Activated naive CD8-positive, alpha-beta T cell treated with anti-CD3 and anti-CD28 coated beads, Interleukin-2, amount 10 ng/mL, durations not matched to agents 7 days and 5 days (primary cell): Measurements from ENCODE around the gene CCDC27. TPM values are rescaled to one million over a fixed set of nuclear protein-coding genes. Genes with fewer than 3 reads are reported as not detected.

Experiments
- ATAC-seq: fragments of 150-1000 bp; cut with Tn5 transposase; one replicate; pipeline ENCODE4 v1.10.0; 2021; ENCODE audit warnings: low read depth, moderate library complexity
- POLR2A ChIA-PET: fragments of 350-600 bp; sonication (Branson Sonifier 250); formaldehyde crosslinking; loops from one replicate; lab custom pipeline; 2021; ENCODE audit warnings: antibody characterized with exemption; lab: Charles Lee
- DNase-seq: peaks from one replicate; pipeline ENCODE4 v3.0.0; 2021
- H3K27ac Mint-ChIP-seq: one replicate; pipeline ENCODE4 v1.8.0; 2022; ENCODE audit warnings: mild to moderate bottlenecking, mixed read lengths
- H3K27me3 Mint-ChIP-seq: one replicate; pipeline ENCODE4 v1.8.0; 2022; ENCODE audit warnings: mild to moderate bottlenecking, moderate library complexity, mixed read lengths
- H3K36me3 Mint-ChIP-seq: one replicate; pipeline ENCODE4 v1.8.0; 2021; ENCODE audit warnings: mild to moderate bottlenecking, mixed read lengths
- H3K4me1 Mint-ChIP-seq: one replicate; pipeline ENCODE4 v1.8.0; 2021; ENCODE audit warnings: mixed read lengths
- H3K4me3 Mint-ChIP-seq: one replicate; pipeline ENCODE4 v1.8.0; 2022; ENCODE audit warnings: mild to moderate bottlenecking, moderate library complexity, mixed read lengths
- H3K9me3 Mint-ChIP-seq: one replicate; pipeline ENCODE4 v1.8.0; 2021; ENCODE audit warnings: mixed read lengths
- total RNA-seq, 2 experiments: library from RNA; stranded (reverse); gene quantifications; one replicate each; pipeline ENCODE4 v1.2.3, GENCODE V29; 2021

The CCDC27 gene
- total RNA-seq, 2 experiments from 2014 or later: not detected

GRCh38 chr1:3762873-3763228 lies 10.6 kb downstream of the CCDC27 start:
- H3K27me3 Mint-ChIP-seq: peaks cover 8% of the 10 kb centered on the region
- POLR2A ChIA-PET: no interaction called here
- no peaks in the 10 kb centered on the region for H3K9me3 Mint-ChIP-seq
- no peak overlapping the region for H3K27ac Mint-ChIP-seq
- DNase-seq: no peak
- H3K4me1 Mint-ChIP-seq: no peaks in the 10 kb centered on the region
- no peak overlapping the region for H3K4me3 Mint-ChIP-seq
- H3K36me3 Mint-ChIP-seq: no peaks in the 10 kb centered on the region
- no peak for ATAC-seq

GRCh38 chr1:3763351-3764125 lies 11.3 kb downstream of the CCDC27 start:
- no peak for DNase-seq
- POLR2A ChIA-PET: no interaction called here
- no peaks in the 10 kb centered on the region for H3K36me3 Mint-ChIP-seq
- H3K4me3 Mint-ChIP-seq: no peak overlapping the region
- no peak for ATAC-seq
- peaks cover 8% of the 10 kb centered on the region for H3K27me3 Mint-ChIP-seq
- no peaks in the 10 kb centered on the region for H3K9me3 Mint-ChIP-seq
- H3K4me1 Mint-ChIP-seq: no peaks in the 10 kb centered on the region
- no peak overlapping the region for H3K27ac Mint-ChIP-seq

GRCh38 chr1:3767328-3767925 lies 15.2 kb downstream of the CCDC27 start:
- POLR2A ChIA-PET: no interaction called here
- Mint-ChIP-seq H3K27me3 (peaks cover 8% of the 10 kb centered on the region), H3K9me3 (no peaks in the 10 kb centered on the region), H3K4me1 (no peaks in the 10 kb centered on the region), H3K27ac (no peak overlapping the region), H3K4me3 (no peak overlapping the region), H3K36me3 (no peaks in the 10 kb centered on the region)
- no peak for ATAC-seq
- DNase-seq: no peak

- Mint-ChIP-seq H3K4me1 (no peaks in the 10 kb centered on the region), H3K4me3 (no peak overlapping the region), H3K36me3 (no peaks in the 10 kb centered on the region), H3K27ac (no peak overlapping the region), H3K9me3 (no peaks in the 10 kb centered on the region), H3K27me3 (peaks cover 8% of the 10 kb centered on the region)
- no peak for DNase-seq
- POLR2A ChIA-PET: no interaction called here
- no peak for ATAC-seq
Observed at GRCh38 chr1:3768811-3769390, 16.7 kb downstream of the CCDC27 start.

GRCh38 chr1:3770047-3770765 lies 18.0 kb downstream of the CCDC27 start:
- POLR2A ChIA-PET: no interaction called here
- DNase-seq: no peak
- H3K9me3 Mint-ChIP-seq: no peaks in the 10 kb centered on the region
- H3K4me3 Mint-ChIP-seq: no peak overlapping the region
- no peaks in the 10 kb centered on the region for H3K36me3 Mint-ChIP-seq
- peaks cover 7% of the 10 kb centered on the region for H3K27me3 Mint-ChIP-seq
- no peak for ATAC-seq
- no peaks in the 10 kb centered on the region for H3K4me1 Mint-ChIP-seq
- no peak overlapping the region for H3K27ac Mint-ChIP-seq

GRCh38 chr1:3771108-3772026 lies 19.1 kb downstream of the CCDC27 start:
- H3K36me3 Mint-ChIP-seq: no peaks in the 10 kb centered on the region
- peak overlapping the region; percentile 60 for H3K4me3 Mint-ChIP-seq
- ATAC-seq (no peak), DNase-seq (no peak)
- H3K27ac Mint-ChIP-seq: no peak overlapping the region
- H3K9me3 Mint-ChIP-seq: no peaks in the 10 kb centered on the region
- H3K4me1 Mint-ChIP-seq: peaks cover 2% of the 10 kb centered on the region
- peaks cover 2% of the 10 kb centered on the region for H3K27me3 Mint-ChIP-seq
- POLR2A ChIA-PET: no interaction called here

GRCh38 chr1:3772027-3772714 lies 19.9 kb downstream of the CCDC27 start:
- no peaks in the 10 kb centered on the region for H3K36me3 Mint-ChIP-seq

GRCh38 chr1:3772715-3773571 lies 20.7 kb downstream of the CCDC27 start, which contains the start of gene SMIM1:
TSS of gene SMIM1 (plus strand) at chr1:3772749. CDS start at chr1:3775374, 2,625 bp downstream.
- ATAC-seq (no peak), DNase-seq (no peak)
- Mint-ChIP-seq H3K4me1 (peaks cover 2% of the 10 kb centered on the region), H3K4me3 (peak within 1 kb of the TSS; percentile 60), H3K27me3 (no peaks in the 10 kb centered on the region), H3K9me3 (no peaks in the 10 kb centered on the region), H3K27ac (no peak within 1 kb of the TSS), H3K36me3 (no peaks in the 10 kb centered on the region)
- POLR2A ChIA-PET: no interaction called here

More at GRCh38 chr1:3772027-3772714, 19.9 kb downstream of the CCDC27 start:
- POLR2A ChIA-PET: no interaction called here
- H3K4me1 Mint-ChIP-seq: peaks cover 2% of the 10 kb centered on the region
- H3K9me3 Mint-ChIP-seq: no peaks in the 10 kb centered on the region
- H3K4me3 Mint-ChIP-seq: peak overlapping the region; percentile 60
- H3K27me3 Mint-ChIP-seq: peaks cover 2% of the 10 kb centered on the region
- DNase-seq (peak; percentile 87), ATAC-seq (peak; percentile 77)
- no peak overlapping the region for H3K27ac Mint-ChIP-seq

GRCh38 chr1:3773572-3774275 lies 21.5 kb downstream of the CCDC27 start:
- Mint-ChIP-seq H3K4me1 (peaks cover 2% of the 10 kb centered on the region), H3K27me3 (no peaks in the 10 kb centered on the region), H3K4me3 (no peak overlapping the region), H3K36me3 (no peaks in the 10 kb centered on the region), H3K9me3 (no peaks in the 10 kb centered on the region), H3K27ac (no peak overlapping the region)
- no peak for DNase-seq
- POLR2A ChIA-PET: interaction anchor here (1.1 kb wide), 1 partner anchor 22 kb away, joined by 3 read pairs; the partner anchor contains the start of gene LRRC47
- no peak for ATAC-seq

- H3K4me1 Mint-ChIP-seq: peaks cover 2% of the 10 kb centered on the region
- no peak for DNase-seq
- no peak overlapping the region for H3K27ac Mint-ChIP-seq
- no peak overlapping the region for H3K4me3 Mint-ChIP-seq
- H3K9me3 Mint-ChIP-seq: no peaks in the 10 kb centered on the region
- POLR2A ChIA-PET: interaction anchor here (1.1 kb wide), 1 partner anchor 22 kb away, joined by 3 read pairs; the partner anchor contains the start of gene LRRC47
- no peaks in the 10 kb centered on the region for H3K36me3 Mint-ChIP-seq
- no peak for ATAC-seq
- no peaks in the 10 kb centered on the region for H3K27me3 Mint-ChIP-seq
Observed at GRCh38 chr1:3774276-3774945, 22.2 kb downstream of the CCDC27 start.
